ENCODE results near the gene FAM25G. TPM values are rescaled to one million over a fixed set of nuclear protein-coding genes. Genes with fewer than 3 reads are reported as not detected.

Gene FAM25G
- 0.73 to 1.2 TPM (median 0.90 TPM) in 4 of 5 replicates, not detected in the other for total RNA-seq (2022; extraction: Qiagen RNA extraction)

GRCh38 chr10:47491600-47491999, at the start of gene FAM25G:
Gene FAM25G (minus strand): TSS chr10:47491700. CDS start chr10:47491674, 26 bp downstream.

DNA sequence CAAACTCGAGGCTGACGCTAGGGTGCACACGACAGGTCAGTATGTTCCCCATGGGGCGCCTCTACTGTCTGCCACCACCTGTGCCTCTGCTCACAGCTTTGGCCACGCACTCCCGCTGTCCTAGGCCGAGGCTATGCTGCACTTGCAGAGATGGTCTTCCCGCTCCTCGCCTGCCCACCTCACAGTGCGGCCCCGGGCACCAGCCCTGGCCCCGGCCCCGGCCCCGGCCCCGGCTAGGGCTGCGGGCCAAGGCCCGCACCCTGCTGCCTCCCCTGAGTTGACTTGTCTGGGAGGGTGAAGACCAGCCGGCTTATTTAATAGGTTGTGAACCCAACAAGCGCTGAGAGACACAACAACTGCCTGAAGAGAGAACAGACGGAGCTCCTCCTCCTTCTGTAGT, 32.0 kb upstream of the FAM25G start, which contains the start of gene AGAP9:
Gene AGAP9, minus strand, starts transcription at position 164 of the 400 bp plus-strand sequence. Its CDS starts 112 bp downstream, at position 52.

DNA sequence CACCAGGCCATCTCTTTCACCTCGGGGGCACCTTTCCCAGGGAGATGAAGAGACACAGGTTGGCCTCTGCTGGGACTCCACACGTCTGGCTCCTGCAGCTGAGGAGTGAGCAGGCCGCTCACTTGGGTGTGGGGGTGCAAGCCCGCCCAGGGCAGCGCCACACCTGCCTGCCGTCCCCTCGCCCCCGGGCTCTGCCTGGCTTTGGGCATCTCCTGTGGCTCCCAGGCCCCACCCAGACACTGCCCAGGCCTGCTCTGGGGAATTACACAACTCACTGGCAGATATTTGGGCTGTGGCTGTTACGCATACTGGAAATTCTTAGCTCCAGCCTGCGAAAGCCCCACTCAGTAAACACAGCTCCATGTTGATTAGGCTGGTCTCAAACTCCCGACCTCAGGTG, 7.6 kb downstream of the FAM25G start, which contains the start of gene ANXA8:
Gene ANXA8, minus strand, starts transcription at position 193 of the 400 bp plus-strand sequence. Its CDS starts 182 bp downstream, at position 11.

Other genes with a start within 250 kb of the FAM25G start
- 0.03 to 0.08 TPM (median 0.05 TPM) in 5 replicates for gene GDF10, start 191.5 kb downstream of the FAM25G start, total RNA-seq (2022; extraction: Qiagen RNA extraction)
- not detected in 5 replicates for gene GDF2, start 169.2 kb downstream of the FAM25G start, total RNA-seq (2022; extraction: Qiagen RNA extraction)
- not detected in 5 replicates for gene RBP3, start 143.3 kb downstream of the FAM25G start, total RNA-seq (2022; extraction: Qiagen RNA extraction)
- 11.1 to 13.4 TPM (median 12.6 TPM) in 5 replicates for gene ZNF488, start 107.4 kb downstream of the FAM25G start, total RNA-seq (2022; extraction: Qiagen RNA extraction)
- 29.3 to 37.5 TPM (median 34.1 TPM) in 5 replicates for gene ANXA8, start 7.6 kb downstream of the FAM25G start, total RNA-seq (2022; extraction: Qiagen RNA extraction)
- gene AGAP9, start 31.9 kb upstream of the FAM25G start, total RNA-seq (2022; extraction: Qiagen RNA extraction), result 7.5 to 9.8 TPM (median 8.8 TPM) in 5 replicates

All from A549 treated with AZD2906 at 1 μM for 4 hours (cell line).